BJ (cell line): ENCODE results near the gene TNFRSF19. TPM values are rescaled to one million over a fixed set of nuclear protein-coding genes. Genes with fewer than 3 reads are reported as not detected.

Source experiments
- CTCF ChIA-PET: fragments of 350-600 bp; formaldehyde crosslinking; extraction: SDS; loops from one replicate; lab custom pipeline; 2021; ENCODE audit warnings: antibody characterized with exemption, inconsistent platforms; lab: Yijun Ruan, JAX
- POLR2A ChIA-PET: fragments of 300-600 bp; sonication (Branson Sonifier 250); formaldehyde crosslinking; extraction: SDS; loops from one replicate; lab custom pipeline; 2021; ENCODE audit warnings: antibody characterized with exemption; lab: Charles Lee
- DNase-seq: peaks from one replicate; pipeline ENCODE4 v3.0.0-alpha.2; 2011; ENCODE audit warnings: low read depth
- H3K27me3 ChIP-seq: 2 replicates; pipeline ENCODE4 v1.6.0; 2011; ENCODE audit warnings: low read length; ENCODE audit not compliant: control insufficient read depth, insufficient read depth
- H3K36me3 ChIP-seq: 2 replicates; pipeline ENCODE4 v1.5.1; 2011; ENCODE audit warnings: low read length; ENCODE audit not compliant: control insufficient read depth, insufficient read depth
- H3K4me3 ChIP-seq: 2 replicates; pipeline ENCODE4 v1.5.1; 2011; ENCODE audit warnings: low read depth, mild to moderate bottlenecking, control low read depth, low read length
- polyA plus RNA-seq: library from polyadenylated mRNA; depleted of rRNA; stranded (reverse); fragments of >200 nt; gene quantifications from 2 replicates; pipeline ENCODE4 v1.2.3, GENCODE V29; 2011
- TF ChIP-seq, protein P1 (sequence below): IDR thresholded peaks from 2 replicates; pipeline ENCODE4 v1.5.1; 2011; ENCODE audit warnings: low read depth, mild to moderate bottlenecking, control low read depth, inconsistent platforms, low read length, moderate library complexity; ENCODE audit not compliant: insufficient read depth

Gene TNFRSF19
- polyA plus RNA-seq, 1 experiment = 14.8 TPM

DNA sequence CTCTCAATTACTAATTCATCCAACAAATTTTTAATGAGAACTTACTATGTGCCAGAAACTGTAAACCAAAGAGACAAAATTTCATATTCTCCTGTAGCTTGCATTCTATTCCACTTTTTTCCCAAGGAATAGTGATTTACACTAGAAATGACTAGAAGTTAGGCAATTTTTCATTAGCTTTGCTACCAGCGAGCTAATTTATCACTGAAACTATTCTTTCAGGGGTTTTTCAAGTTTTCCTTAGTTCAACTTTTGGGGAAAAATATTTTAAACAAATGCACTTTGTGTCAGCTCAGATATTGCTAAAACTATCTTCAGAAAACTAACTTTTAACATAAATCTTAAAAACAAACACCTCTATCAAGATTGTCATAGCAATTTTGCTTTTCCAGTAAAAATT is 5.4 kb downstream of the TNFRSF19 start:
- CTCF ChIA-PET = interaction anchor here (0.8 kb wide), 1 partner anchor 12 kb away, joined by 3 read pairs; no protein-coding TSS in a partner anchor
- POLR2A ChIA-PET = no interaction called here
- H3K27me3 ChIP-seq = no peaks in the 10 kb centered on the region

DNA sequence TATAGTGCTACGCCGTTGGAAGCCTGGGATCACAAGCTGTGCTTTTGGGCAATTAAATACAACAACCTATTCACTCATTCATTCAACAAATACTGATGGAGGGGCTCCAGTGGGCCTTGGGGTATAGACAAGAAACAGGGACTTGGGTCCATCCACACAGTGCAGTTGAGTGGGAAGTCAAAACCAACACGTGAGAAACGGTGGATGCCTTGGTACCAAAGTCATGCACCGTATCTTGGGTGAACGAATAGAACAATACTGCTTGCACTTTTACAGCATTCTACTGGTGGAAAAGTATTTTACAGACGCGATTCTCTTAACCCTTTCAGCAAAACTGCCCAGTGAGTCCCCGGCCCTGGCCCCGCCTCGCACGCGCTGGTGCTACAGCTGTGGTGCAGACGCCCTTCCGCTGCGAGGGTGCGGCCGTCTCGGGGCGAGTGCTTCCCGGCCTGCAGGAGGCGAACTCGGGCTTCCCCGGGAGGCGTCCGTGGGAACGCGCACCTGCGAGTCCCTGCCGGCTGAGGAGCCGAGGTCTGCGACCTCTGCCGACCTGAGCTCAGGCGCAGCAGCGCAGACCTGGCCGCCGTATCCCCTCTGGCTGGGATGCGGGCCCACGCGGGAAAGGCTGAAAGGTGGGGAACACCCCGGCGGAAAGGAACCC is 8.3 kb downstream of the TNFRSF19 start:
- Histone ChIP-seq H3K36me3 (no peaks in the 10 kb centered on the region), H3K4me3 (peak overlapping the region; percentile 80), H3K27me3 (no peaks in the 10 kb centered on the region)
- TF ChIP-seq, protein P1, sequence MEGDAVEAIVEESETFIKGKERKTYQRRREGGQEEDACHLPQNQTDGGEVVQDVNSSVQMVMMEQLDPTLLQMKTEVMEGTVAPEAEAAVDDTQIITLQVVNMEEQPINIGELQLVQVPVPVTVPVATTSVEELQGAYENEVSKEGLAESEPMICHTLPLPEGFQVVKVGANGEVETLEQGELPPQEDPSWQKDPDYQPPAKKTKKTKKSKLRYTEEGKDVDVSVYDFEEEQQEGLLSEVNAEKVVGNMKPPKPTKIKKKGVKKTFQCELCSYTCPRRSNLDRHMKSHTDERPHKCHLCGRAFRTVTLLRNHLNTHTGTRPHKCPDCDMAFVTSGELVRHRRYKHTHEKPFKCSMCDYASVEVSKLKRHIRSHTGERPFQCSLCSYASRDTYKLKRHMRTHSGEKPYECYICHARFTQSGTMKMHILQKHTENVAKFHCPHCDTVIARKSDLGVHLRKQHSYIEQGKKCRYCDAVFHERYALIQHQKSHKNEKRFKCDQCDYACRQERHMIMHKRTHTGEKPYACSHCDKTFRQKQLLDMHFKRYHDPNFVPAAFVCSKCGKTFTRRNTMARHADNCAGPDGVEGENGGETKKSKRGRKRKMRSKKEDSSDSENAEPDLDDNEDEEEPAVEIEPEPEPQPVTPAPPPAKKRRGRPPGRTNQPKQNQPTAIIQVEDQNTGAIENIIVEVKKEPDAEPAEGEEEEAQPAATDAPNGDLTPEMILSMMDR = peak; percentile 89
- no peak for DNase-seq
- POLR2A ChIA-PET = no interaction called here
- CTCF ChIA-PET = interaction anchor here (0.6 to 1.8 kb wide), 14 partner anchors 8 to 312 kb away, joined by 3 to 6 read pairs (median 4); partner anchors contain the start of gene TNFRSF19

More for the DNA sequence above, 5.4 kb downstream of the TNFRSF19 start:
- no peak for DNase-seq
- H3K4me3 ChIP-seq = no peak overlapping the region
- H3K36me3 ChIP-seq = no peaks in the 10 kb centered on the region
- TF ChIP-seq, protein P1 = no peak

- ChIA-PET CTCF (interaction anchor here (0.7 to 1.8 kb wide), 10 partner anchors 9 to 311 kb away, joined by 3 to 6 read pairs (median 4); partner anchors contain the start of gene TNFRSF19), POLR2A (no interaction called here)
- Histone ChIP-seq H3K36me3 (no peaks in the 10 kb centered on the region), H3K27me3 (no peaks in the 10 kb centered on the region), H3K4me3 (peak overlapping the region; percentile 80)
- TF ChIP-seq, protein P1 = no peak
- no peak for DNase-seq
Measured at GRCh38 chr13:23579072-23579895, 9.1 kb downstream of the TNFRSF19 start.

- CTCF ChIA-PET = interaction anchor here (0.9 kb wide), 1 partner anchor 110 kb away, joined by 3 read pairs; no protein-coding TSS in a partner anchor
Measured at GRCh38 chr13:23579896-23580683, 9.9 kb downstream of the TNFRSF19 start.

More at GRCh38 chr13:23579896-23580683, 9.9 kb downstream of the TNFRSF19 start:
- H3K27me3 ChIP-seq = no peaks in the 10 kb centered on the region
- peak overlapping the region; percentile 80 for H3K4me3 ChIP-seq
- POLR2A ChIA-PET = no interaction called here
- H3K36me3 ChIP-seq = no peaks in the 10 kb centered on the region
- DNase-seq = no peak
- TF ChIP-seq, protein P1 = no peak
